Measurements from ENCODE around the gene ARL6IP5.

ARL6IP5 gene, protein sequence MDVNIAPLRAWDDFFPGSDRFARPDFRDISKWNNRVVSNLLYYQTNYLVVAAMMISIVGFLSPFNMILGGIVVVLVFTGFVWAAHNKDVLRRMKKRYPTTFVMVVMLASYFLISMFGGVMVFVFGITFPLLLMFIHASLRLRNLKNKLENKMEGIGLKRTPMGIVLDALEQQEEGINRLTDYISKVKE

DNA sequence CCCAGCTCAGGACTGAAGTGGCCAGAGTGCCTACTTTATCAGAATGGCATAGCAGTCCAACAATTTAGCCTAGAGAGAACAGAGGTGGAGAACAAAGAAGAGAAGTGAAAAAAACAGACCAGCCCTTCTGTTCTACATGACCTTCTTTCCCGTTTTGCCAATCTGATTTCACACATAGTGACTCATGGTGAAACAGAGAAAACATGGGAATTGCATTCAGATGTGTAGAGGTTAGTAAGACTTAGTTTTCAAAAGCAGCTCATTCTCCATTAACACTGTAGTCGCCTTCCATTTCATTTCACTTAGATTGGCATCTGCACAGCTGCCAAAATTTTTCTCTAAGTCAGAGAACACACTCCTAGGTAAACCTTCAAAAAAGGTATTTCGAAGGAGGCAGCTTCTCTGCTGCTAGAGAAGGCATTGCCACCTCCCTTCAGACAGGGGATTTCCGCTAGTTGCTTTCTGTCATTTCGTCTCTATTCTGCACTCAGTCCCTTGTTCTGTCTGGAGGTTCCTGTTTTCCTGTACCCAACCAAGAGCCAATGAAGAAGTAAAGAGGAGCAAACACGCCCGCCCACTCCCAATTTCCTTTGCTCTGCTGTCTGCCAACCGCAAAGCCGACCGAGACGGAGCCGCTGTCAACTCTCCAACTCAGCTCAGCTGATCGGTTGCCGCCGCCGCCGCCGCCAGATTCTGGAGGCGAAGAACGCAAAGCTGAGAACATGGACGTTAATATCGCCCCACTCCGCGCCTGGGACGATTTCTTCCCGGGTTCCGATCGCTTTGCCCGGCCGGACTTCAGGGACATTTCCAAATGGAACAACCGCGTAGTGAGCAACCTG is at the start of gene ARL6IP5:
Gene ARL6IP5 (plus strand): TSS at position 612 of the 842 bp plus-strand sequence. CDS start 111 bp downstream, at position 723.
- DNase-seq (ENCODE audit: low read depth in 2 of 2) = peak; percentile 83 to 88

DNA sequence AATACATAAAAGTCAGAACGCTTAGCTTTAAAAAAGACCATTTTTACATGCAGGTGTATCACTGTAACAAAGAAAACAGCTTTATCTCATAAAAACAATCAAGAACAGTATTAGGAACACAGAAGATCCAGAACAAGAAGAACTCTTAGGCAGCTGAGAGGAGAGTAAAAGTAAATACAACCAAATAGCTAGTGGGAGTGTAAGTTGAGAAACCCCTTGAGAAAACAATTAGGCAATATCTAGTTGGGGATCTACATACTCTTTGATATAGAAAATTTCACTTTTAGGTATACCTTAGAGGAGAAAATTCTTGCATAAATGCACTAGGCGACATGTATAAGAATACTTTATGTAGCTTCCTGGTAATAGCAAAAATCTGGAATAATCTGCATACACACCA is 40.1 kb upstream of the ARL6IP5 start:
- no peak for DNase-seq (ENCODE audit: low read depth in 2 of 2)

DNA sequence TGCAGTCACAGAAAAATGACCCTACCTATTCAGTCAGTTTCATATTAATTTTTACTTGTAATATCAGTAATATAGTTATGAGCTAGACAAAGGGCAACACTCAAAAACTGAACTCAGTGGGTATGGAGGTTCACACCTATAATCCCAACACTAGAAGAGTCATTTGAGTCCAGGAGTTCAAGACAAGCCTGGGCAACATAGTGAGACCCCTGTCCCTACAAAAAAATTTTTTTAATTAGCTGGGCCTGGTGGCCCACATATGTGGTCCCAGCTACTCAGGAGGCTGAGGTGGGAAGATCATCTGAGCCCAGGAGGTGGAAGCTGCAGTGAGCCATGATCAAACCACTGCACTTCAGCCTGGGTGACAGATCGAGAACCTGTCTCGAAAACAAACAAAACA is 35.7 kb upstream of the ARL6IP5 start:
- no peak for DNase-seq (ENCODE audit: low read depth in 2 of 2)

DNA sequence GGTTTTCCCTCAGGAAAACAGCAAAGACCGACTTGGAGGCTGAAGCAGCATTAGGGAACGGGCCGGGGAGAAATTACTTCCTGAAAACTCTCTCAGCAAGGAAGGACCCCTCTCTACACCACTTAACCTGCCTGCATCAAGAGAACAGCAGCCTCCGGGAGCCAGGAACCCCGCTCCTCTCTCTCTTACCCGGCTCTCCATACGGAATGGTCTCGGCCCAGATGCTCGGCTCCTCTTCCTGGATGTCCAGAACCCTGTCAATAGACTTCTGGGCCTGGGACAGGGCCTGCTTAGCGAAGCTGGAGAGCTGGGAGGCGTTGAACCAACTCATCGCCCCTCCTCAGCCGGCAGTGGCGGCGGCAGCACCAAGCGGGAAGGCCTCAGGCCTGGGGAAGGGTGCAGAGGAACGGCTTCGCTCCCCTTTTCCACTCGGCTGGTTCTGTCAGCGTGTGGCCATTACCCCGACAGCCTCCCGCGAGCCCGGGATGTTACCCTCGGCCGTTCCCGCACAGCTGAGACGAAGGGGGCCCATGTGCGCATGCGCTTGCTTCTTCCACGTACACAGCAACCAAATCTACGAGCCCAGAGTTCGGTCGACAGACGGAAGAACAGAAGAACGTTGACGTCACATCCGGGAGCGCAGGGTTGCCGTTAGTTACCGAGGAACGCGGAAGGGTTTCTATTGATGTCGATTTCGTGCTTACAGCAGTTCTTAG is 32.8 kb upstream of the ARL6IP5 start, which contains the start of gene TMF1:
Gene TMF1 (minus strand): TSS at position 578 of the 716 bp plus-strand sequence. CDS start 247 bp downstream, at position 331.
- DNase-seq (ENCODE audit: low read depth in 2 of 2) = peak; percentile 95 to 98

DNA sequence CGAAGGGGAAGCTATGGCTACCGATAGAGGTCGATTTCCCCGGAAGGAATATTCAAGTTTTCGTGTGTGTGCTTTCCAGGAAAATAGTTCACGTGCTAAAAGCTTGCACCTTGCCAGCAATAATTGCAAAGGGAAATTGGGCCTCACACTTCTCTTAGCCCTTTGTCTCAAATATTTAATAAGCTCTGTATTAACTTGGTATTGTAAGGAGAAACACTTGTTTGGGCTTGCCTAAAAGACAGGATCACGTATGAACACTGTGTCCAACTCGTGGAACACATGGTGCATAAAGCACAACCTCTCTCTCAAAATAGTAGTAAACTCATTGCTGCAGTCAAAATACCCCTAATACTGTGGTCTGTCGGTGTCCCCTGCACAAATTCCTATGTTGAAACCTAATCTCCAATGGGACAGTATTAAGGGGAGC is 32.3 kb upstream of the ARL6IP5 start:
- DNase-seq (ENCODE audit: low read depth in 2 of 2) = no peak

DNA sequence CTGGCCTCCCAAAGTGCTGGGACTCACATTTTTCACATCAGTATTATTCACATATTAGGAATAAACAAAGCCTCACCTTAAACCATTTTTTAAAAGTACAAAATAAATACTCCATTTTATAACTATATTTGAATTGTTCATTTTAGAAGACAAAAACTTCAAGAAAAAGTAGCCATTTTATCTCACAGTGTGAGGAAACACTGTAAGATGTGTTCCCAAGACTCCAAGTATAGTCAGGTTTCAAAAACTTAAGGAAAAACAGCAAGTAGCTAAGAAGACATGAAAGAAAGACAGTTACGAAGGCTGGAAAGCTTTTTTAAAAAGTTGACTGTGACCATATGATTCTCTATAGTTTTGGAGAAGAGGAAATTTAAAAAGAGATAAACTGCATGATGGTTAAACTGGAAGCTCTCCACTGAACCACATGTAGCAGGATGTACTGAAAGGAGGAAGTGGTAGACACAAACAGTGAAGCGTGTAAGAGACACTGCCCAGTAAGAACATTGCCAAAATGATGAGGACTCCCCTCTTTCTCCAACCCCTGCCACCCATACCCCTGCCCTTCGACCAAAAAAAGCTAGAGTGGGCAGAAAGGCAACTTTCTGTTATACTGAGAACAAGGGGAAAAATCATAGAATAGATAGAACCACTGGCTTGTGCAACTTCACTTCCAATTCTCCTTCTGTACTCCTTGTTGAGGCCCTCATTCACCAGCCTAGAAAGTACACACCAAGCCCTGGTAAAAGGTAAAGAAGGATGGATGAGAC is 26.4 kb upstream of the ARL6IP5 start:
- no peak for DNase-seq (ENCODE audit: low read depth in 2 of 2)

DNA sequence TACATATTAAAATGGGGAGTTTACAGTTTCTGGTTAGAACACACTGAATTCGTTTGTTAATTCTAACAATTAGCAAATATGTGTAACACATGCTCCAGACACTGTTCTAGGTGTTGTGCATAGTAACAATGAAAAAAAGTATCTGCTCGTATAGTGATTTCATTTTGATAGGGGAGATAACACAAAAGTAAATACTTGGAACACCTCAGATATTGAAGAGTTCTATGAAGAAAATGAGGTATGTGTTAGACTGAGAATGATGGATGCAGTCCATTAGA is 25.9 kb upstream of the ARL6IP5 start:
- DNase-seq (ENCODE audit: low read depth in 2 of 2) = no peak

DNA sequence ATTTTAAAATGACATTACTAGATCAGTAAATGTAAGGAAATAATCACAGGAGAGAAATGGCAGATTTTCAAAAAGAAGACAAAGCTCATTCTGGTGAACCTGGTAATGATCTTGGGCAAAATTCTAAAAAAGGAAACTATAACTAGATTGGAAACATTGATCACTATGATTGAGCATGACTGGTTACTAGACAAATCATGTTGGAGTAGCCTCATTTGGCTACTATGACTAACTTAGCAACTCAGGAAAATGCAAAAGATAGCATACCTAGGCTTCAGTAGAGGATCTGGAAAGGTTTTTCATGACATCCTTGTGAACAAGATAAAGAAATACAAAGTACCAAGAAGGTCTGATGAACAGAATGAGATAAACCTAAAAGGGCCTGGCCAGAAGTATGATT is 25.0 kb upstream of the ARL6IP5 start:
- DNase-seq (ENCODE audit: low read depth in 2 of 2) = no peak

DNA sequence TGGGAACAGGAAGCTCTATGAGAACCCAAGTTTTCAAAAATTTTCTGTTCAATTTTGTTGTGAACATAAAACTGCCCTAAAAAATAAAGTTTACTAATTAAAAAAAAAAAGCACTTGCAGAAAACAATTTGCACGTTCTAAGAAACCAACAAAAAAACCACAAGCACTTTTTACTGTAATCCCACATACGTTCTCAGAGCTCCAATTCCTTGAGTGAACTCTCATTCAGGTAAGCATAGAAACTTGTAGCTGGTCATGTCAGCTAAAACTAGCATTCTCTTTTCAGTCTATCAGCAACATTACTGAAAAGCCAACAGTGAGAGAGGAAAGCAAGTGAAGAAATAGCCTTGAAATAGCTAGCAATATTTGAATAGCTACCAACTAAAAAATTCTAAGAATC is 21.1 kb upstream of the ARL6IP5 start:
- DNase-seq (ENCODE audit: low read depth in 2 of 2) = no peak

DNA sequence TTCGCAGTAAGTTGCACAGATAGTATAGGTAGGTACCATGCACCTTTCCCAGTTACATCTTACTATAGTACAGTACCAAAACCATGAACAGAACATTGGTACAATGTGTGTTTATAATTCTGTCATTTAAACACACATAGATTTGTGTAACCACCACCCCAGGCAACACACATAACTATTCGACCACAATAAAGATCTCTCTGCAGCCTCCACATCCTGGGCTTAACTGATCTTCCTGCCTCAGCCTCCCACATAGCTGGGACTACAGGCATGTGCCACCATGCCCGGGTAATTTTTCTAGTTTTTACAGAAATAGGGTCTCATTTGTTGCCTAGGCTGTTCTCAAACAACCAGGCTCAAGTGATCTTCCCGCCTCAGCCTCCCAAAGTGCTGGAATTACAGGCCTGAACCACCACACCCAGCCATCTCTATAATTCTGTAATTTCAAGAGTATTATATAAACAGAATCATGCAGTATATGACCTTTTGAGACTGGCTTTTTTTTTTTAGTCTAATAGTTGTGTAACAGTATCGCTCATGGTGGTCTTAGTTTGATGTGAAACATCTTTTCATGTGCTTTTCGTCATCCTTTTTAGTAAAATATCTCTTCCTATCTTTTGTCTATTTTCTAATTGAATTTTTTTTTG is 19.3 kb upstream of the ARL6IP5 start:
- no peak for DNase-seq (ENCODE audit: low read depth in 2 of 2)

DNA sequence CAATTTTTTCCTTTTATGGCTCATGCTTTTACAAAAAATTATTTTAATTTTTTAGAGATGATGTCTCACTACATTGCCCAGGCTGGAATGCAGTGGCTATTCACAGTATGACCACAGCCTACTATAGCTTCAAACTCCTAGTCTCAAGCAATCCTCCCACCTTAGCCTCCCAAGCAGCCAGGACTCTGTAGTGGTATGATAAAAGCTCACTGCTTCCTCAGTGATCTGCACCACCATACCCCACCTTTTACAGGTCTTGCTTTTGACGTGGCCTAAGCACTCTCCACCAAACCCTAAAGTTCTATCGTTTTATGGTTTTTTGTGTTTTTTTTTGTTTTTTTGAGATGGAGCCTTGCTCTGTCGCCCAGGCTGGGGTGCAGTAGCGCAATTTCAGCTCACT is 18.6 kb upstream of the ARL6IP5 start:
- no peak for DNase-seq (ENCODE audit: low read depth in 2 of 2)

DNA sequence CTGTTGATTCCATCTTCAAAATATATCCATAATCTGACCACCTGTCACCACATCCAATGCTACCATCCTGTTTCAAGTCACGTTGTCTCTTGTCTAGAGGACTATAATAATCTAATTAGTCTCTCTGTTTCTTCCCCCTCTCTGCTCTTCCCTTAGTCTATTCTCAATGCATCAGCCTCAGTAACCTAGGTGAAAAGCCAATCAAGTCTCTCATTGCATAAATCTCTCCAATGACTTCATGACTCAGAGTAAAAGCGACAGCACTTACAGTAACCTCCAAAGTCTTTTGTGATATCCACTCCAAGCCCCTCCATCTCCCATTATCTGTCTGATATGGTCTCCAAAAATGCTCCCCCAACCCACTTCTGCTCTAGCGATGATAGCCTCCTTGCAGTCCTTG is 11.8 kb upstream of the ARL6IP5 start:
- DNase-seq (ENCODE audit: low read depth in 2 of 2) = no peak

DNA sequence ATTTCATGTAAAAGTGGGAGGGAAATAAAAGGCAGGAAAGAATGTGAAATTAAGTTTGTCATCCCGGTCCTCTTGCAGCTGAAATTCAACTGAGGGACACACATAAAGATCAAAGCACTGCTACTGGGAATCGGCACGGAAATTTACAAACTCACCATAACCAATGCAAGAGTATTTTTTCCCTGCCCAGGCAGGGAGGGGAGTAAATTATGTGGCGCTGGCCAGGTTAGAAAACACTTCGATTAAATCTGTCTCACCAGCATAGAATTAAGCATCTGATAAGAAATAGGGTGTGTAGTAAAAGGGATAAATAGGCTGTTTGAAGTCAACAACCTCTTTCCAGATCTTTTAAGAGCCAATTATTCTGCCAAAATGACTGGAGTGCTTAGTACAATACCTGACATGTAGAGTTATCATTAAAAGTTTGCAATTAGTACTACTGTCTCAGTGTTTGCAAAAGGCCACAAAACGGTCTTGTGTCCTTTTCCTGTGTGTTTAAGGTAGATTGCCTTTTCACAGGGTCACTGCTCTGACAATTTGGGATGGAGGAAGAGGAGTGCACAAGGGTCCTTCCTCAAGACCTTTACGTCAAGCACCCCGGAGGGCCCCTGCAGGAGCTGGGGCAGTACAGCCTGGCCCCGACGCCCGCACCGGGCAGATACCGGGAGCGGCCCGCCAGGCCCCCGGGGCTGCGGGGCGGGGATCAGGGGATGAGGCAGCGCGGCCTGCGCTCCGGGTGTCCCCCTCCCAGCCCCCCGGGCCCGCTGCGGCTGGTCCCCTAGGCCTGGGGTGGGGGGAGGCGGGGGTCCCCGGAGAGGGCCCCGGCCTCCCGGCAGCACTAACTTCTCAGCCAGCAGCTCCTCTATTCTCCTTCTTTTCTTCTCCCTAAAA is 5.2 kb upstream of the ARL6IP5 start:
- no peak for DNase-seq (ENCODE audit: low read depth in 2 of 2)

DNA sequence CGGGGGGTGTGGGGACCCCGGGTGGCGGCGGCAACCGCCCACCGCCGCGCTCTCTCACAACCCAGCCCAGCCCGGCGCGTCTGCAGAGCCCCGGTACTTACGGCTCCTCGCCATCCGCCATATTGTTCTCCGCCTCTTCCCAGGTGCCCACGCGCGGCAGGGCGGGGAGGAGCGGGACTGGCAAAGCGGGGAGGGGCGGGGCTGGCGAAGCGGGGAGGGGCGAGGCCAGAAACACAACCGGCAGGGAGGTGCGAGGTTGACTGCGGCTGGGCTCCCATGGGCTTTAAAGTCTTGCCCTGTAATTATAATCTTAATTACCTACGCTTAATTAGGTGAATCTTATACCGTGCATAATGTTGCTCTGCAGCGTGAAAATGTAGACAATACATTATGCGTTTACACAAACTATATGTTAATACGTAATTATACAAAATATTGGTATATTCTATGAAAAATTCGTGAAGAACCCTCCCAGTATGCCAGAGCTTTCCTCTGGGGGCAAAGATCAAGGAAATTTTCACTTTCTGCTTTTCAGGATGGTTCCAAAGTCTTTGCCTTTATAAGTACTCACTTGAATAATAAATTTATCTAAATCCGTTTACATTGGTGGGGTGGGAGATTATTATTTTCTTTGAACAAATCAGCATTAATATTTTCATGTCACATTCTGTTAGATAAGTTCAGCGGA is 4.4 kb upstream of the ARL6IP5 start, which contains the start of gene UBA3:
Gene UBA3 (minus strand): TSS at position 133 of the 688 bp plus-strand sequence. CDS start 12 bp downstream, at position 121.
- peak; percentile 89 to 92 for DNase-seq (ENCODE audit: low read depth in 2 of 2)

DNA sequence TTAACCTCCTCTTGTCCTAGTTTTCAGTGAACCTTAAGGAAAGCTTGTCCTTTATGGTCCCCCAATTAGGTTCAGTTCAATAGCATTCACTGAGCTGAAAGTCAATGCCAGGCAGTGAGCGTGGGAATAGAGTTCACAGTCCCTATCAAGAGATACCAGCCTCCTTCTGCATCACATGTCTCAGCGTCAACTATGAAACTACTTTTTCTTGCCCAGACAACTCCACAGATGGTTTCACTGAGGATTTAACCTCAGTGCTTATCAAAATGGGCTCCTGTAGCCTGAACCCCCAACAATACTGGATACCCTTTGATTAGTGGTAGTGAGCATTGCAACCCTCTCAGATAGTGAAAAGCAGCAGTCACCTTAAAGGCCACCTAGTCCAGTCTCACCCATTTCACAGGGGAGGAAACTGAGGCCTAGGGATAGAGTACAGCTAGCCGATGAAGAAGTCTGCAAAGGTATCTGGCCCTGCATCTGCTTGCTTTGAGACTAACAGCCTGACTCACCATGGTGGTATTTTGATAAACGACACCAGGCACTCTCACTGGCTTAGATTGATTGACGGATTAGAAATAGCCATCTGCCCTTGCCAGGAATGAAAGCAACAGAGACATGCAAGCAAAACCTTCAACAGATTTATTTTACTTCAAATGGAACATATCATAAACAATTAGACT is 3.0 kb upstream of the ARL6IP5 start:
- DNase-seq (ENCODE audit: low read depth in 2 of 2) = no peak

DNA sequence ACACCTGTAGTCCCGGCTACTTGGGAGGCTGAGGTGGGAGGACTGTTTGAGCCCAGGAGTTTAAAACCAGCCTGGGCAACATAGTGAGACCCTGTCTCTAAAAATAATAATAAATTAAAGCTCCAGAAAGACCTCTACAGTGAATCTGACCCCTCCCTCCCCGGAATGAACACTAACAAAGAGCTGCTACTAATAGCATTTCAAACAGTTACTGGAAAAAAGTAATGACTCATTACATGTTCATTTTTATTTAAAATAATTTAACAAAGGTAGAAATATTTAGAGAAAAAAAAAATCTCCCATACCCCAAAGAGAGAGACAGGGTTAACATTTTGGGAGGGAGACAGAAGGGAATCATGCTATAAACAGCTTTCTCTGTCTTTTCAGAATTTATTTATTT is 2.4 kb upstream of the ARL6IP5 start:
- no peak for DNase-seq (ENCODE audit: low read depth in 2 of 2)

DNA sequence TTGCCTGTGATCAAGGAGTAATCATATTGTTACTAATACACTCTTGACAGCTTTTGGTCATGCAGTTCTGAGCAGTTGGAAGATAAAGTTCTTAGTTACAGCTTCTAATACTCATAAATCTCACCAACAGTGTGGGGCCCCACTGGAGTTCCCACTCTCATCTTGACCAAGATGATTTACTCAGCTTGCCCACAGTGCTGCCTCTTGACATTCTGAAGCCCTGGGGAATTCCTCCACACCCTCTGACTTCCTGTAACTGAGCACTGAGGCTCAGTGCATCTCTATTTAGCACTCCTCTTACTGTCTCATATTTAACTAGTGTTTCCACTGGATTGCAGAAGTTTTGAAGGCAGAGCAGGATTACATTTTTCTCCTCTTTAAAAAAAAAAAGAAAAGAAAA is 1.9 kb upstream of the ARL6IP5 start:
- peak; percentile 56 to 66 for DNase-seq (ENCODE audit: low read depth in 2 of 2)

DNA sequence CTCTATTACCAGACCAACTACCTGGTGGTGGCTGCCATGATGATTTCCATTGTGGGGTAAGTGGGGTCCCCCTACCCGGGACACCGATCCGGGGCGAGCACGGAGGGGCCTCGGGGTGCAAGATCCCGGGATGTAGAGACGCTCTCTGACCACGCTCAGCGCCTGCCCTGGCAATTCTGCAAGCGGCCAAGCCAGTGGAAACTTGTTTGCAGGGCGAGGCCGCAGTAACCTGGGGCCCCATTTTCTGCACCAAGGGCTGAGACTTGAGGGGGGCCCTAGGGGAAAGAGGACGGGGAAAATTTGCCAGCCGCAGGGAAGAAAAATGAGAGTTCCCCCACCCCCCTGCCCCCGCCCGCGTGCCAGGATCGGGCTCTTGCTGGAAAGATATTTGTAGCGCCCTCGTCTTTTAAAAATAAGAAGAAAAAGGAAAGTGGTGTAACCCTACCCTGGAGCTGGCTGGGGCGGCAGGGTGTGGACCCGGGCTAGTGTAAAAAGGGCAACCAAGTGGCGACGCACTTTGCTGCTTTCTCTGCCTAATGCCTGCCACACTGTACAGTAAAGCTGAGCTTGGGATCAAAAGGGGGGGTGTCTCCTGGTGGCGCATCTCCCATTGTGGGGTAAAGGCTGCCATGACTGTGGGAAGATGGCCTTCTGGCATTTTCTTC is 563 bp downstream of the ARL6IP5 start:
- DNase-seq (ENCODE audit: low read depth in 2 of 2) = no peak
